ENCODE results near the gene GNAZ. TPM values are rescaled to one million over a fixed set of nuclear protein-coding genes. Genes with fewer than 3 reads are reported as not detected.
A peak's percentile ranks its signal among the peaks of the same experiment; 100 is the strongest.

GNAZ gene
- total and polyA plus RNA-seq, 8 donors, result 4.3 to 18.8 (median 9.4) TPM

- DNase-seq, result no peak
- Histone ChIP-seq H3K4me3 (no peak overlapping the region), H3K4me1 (peaks cover 5 to 8% (median 6%) of the 10 kb centered on the region in 4 donors), H3K27me3 (no peaks in the 10 kb centered on the region), H3K9me3 (no peaks in the 10 kb centered on the region), H3K36me3 (no peaks in the 10 kb centered on the region), H3K27ac (no peak overlapping the region)
- intact Hi-C loops (cut with DNase I; ENCODE audit: low total_unique reads), result no loop called here
- WGBS, 5 donors, result 77 to 87% (median 84%) methylated on average over 7 to 11 of the region's 11 CpGs
- TF ChIP-seq CTCF (IDR thresholded peaks at IDR 0.05) (no peak), EP300 (IDR thresholded peaks at IDR 0.05) (no peak), POLR2A (IDR thresholded peaks at IDR 0.05) (no peak), POLR2AphosphoS5 (IDR thresholded peaks at IDR 0.05) (no peak)
These were observed 5.8 kb upstream of the GNAZ start for GRCh38 chr22:23064381-23065068.

- H3K27me3 ChIP-seq, result no peaks in the 10 kb centered on the region
- no peaks in the 10 kb centered on the region for H3K9me3 ChIP-seq
- intact Hi-C loops (cut with DNase I; ENCODE audit: low total_unique reads), result no loop called here
- DNase-seq, result peak in 1 of 2 donors; percentile 13
- no peak for TF ChIP-seq POLR2AphosphoS5 (IDR thresholded peaks at IDR 0.05)
- no peak for TF ChIP-seq CTCF (IDR thresholded peaks at IDR 0.05)
- TF ChIP-seq POLR2A (IDR thresholded peaks at IDR 0.05), result no peak
- TF ChIP-seq EP300 (IDR thresholded peaks at IDR 0.05), result no peak
- WGBS, 5 donors, result 89 to 94% (median 93%) methylated on average over 3 of the region's 3 CpGs
- H3K4me3 ChIP-seq, result no peak overlapping the region
- H3K27ac ChIP-seq, result no peak overlapping the region
- H3K36me3 ChIP-seq, result no peaks in the 10 kb centered on the region
- H3K4me1 ChIP-seq, result peaks cover 6 to 12% (median 10%) of the 10 kb centered on the region in 4 donors
These were observed 5.3 kb upstream of the GNAZ start for GRCh38 chr22:23065069-23065451.

- Histone ChIP-seq H3K4me1 (peaks cover 8 to 15% (median 12%) of the 10 kb centered on the region in 4 donors), H3K27me3 (peaks cover 0 to 2% (median 0%) of the 10 kb centered on the region in 3 donors), H3K36me3 (no peaks in the 10 kb centered on the region), H3K4me3 (no peak overlapping the region), H3K9me3 (no peaks in the 10 kb centered on the region), H3K27ac (no peak overlapping the region)
- DNase-seq, result peak in 1 of 2 donors; percentile 10
- 67 to 74% (median 71%) methylated on average over 10 of the region's 10 CpGs for WGBS, 5 donors
- intact Hi-C loops (cut with DNase I; ENCODE audit: low total_unique reads), result no loop called here
- TF ChIP-seq EP300 (IDR thresholded peaks at IDR 0.05), result no peak
- no peak for TF ChIP-seq POLR2AphosphoS5 (IDR thresholded peaks at IDR 0.05)
- TF ChIP-seq CTCF (IDR thresholded peaks at IDR 0.05), result no peak
- no peak for TF ChIP-seq POLR2A (IDR thresholded peaks at IDR 0.05)
These were observed 4.7 kb upstream of the GNAZ start for GRCh38 chr22:23065495-23066122.

GRCh38 chr22:23066200-23067022 is 3.9 kb upstream of the GNAZ start:
- peak; percentile 0 to 20 for DNase-seq
- H3K27ac ChIP-seq, result no peak overlapping the region
- H3K36me3 ChIP-seq, result no peaks in the 10 kb centered on the region
- H3K27me3 ChIP-seq, result peaks cover 0 to 4% (median 4%) of the 10 kb centered on the region in 3 donors
- TF ChIP-seq POLR2A (IDR thresholded peaks at IDR 0.05), result no peak
- intact Hi-C loops (cut with DNase I; ENCODE audit: low total_unique reads), result no loop called here
- H3K9me3 ChIP-seq, result no peaks in the 10 kb centered on the region
- WGBS, 5 donors, result 83 to 89% (median 89%) methylated on average over 15 of the region's 15 CpGs
- peaks cover 16 to 23% (median 20%) of the 10 kb centered on the region in 4 donors for H3K4me1 ChIP-seq
- no peak overlapping the region for H3K4me3 ChIP-seq

All from stomach (tissue), 9 donors.